GM10266 (cell line): ENCODE measurements around the gene PPP2CA.

Experiments
- DNase-seq: peaks from one replicate; pipeline ENCODE4 v3.0.0; 2012; ENCODE audit errors: extremely low spot score
- TF ChIP-seq, protein P1 (sequence below): IDR thresholded peaks from 2 replicates; pipeline ENCODE4 v1.5.1; 2012; ENCODE audit warnings: mild to moderate bottlenecking, low read depth; ENCODE audit not compliant: control insufficient read depth, insufficient read depth; ENCODE audit errors: missing control alignments

The PPP2CA gene

GRCh38 chr5:134249469-134250379 is 23.9 kb upstream of the PPP2CA start:
- TF ChIP-seq, protein P1, sequence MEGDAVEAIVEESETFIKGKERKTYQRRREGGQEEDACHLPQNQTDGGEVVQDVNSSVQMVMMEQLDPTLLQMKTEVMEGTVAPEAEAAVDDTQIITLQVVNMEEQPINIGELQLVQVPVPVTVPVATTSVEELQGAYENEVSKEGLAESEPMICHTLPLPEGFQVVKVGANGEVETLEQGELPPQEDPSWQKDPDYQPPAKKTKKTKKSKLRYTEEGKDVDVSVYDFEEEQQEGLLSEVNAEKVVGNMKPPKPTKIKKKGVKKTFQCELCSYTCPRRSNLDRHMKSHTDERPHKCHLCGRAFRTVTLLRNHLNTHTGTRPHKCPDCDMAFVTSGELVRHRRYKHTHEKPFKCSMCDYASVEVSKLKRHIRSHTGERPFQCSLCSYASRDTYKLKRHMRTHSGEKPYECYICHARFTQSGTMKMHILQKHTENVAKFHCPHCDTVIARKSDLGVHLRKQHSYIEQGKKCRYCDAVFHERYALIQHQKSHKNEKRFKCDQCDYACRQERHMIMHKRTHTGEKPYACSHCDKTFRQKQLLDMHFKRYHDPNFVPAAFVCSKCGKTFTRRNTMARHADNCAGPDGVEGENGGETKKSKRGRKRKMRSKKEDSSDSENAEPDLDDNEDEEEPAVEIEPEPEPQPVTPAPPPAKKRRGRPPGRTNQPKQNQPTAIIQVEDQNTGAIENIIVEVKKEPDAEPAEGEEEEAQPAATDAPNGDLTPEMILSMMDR, result no peak
- no peak for DNase-seq

GRCh38 chr5:134248256-134248655 is 22.4 kb upstream of the PPP2CA start:
- TF ChIP-seq, protein P1, result no peak
- no peak for DNase-seq

DNA sequence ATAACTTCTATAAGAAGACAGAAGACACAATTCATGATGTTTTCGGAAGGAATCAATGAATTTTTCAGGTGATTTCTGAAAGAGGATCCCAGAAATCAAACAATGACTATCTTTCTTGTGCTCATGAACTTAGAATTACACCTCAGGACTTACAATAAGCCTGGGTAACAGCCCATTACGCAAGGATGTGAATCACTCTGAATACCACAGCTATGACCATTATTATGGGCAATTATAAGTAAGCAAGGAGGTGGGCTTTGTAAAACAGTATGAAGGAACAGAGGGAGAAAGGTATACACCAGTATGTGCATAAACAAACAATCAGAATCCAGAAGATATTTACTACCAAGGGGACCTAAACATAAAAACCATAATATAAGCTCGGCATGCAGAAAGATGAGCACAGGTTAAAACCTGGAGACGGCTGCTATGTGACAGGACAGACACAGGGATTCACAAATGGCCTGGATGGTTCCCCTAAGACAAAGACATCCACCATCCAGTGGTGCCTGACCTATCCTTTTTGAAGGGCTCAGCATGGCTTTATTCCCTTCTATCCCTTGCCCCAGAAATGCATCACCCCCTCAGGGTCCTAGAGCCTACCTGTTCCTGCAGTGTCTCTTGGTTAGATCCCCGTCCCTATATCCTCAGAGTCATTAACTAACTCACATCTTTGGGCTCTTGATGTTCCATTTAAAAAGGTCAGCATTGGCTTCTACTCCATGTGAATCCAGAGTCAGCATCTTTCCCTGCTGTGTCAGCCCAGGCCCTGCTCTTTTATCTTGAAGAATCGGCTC is 21.8 kb upstream of the PPP2CA start:
- DNase-seq, result no peak
- TF ChIP-seq, protein P1, result no peak

- TF ChIP-seq, protein P1, result no peak
Observed at GRCh38 chr5:134246771-134247427, 21.0 kb upstream of the PPP2CA start.

GRCh38 chr5:134245692-134246091 is 19.8 kb upstream of the PPP2CA start:
- DNase-seq, result no peak
- TF ChIP-seq, protein P1, result no peak

More at GRCh38 chr5:134246771-134247427, 21.0 kb upstream of the PPP2CA start:
- DNase-seq, result no peak

DNA sequence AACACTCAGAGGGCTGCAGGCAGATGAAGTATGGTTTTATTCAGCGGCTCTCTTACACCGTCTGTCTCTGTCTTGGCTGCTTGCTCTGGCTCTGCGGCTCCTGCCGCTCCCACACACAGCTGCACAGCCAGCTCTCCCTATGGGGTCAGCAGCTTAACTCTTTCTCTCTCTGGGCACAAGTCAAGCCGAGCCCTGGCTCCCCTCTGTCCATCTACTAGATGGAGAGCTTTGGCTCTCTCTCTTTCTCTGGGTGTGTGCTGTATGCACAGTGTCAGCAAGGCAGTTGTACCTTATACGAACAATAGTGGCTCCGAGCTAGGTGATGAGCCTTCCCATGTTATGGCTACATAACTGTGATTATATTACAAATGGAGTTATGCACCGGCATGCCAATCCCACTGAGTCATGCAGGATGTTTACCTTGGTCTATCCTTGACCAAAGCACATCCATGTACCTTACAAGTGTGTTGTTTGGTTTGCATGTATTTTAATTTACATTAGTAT is 19.3 kb upstream of the PPP2CA start:
- DNase-seq, result no peak
- TF ChIP-seq, protein P1, result no peak
